H1 (cell line): Measurements from ENCODE around the gene ANGEL2.

ENCODE experiments used
- BCL11A ChIP-seq, 2 experiments: IDR thresholded peaks; one replicate each; pipeline ENCODE4 v1.6.1; 2011; ENCODE audit warnings: low read depth in 2 of 2, low read length in 2 of 2, mild to moderate bottlenecking in 2 of 2
- MAFK ChIP-seq: IDR thresholded peaks from 2 replicates; pipeline ENCODE4 v1.6.1; 2012; ENCODE audit warnings: low read depth, mild to moderate bottlenecking, improper control_type of control experiment, low read length
- POLR2A ChIP-seq, 2 experiments: IDR thresholded peaks; 1 replicate in 1 of 2; 2 replicates in 1 of 2; pipeline ENCODE4 v1.6.1; 2011; ENCODE audit warnings: low read depth in 2 of 2, low read length in 2 of 2, mild to moderate bottlenecking in 2 of 2; ENCODE audit errors: control extremely low read depth in 1 of 2
- ZNF274 ChIP-seq: IDR thresholded peaks from 2 replicates; pipeline ENCODE4 v1.7.0; 2012; ENCODE audit warnings: low read length, borderline replicate concordance; ENCODE audit errors: extremely low read depth
- TF ChIP-seq, protein P1 (sequence below): IDR thresholded peaks from 2 replicates; pipeline ENCODE4 v1.6.1; 2012; ENCODE audit warnings: inconsistent platforms
- TF ChIP-seq, protein P2 (sequence below), 3 experiments: IDR thresholded peaks; 1 replicate in 2 of 3; 2 replicates in 1 of 3; pipeline versions ENCODE4 v1.5.1 to v1.6.1; 2011; ENCODE audit warnings: low read length in 3 of 3, mild to moderate bottlenecking in 3 of 3, inconsistent platforms in 2 of 3, low read depth in 1 of 3, moderate library complexity in 1 of 3; ENCODE audit not compliant: insufficient read depth in 1 of 3; ENCODE audit errors: control extremely low read depth in 1 of 3
- TF ChIP-seq, protein P3 (sequence below): IDR thresholded peaks from 2 replicates; pipeline ENCODE4 v1.6.1; 2012; ENCODE audit warnings: low read length, inconsistent platforms

DNA sequence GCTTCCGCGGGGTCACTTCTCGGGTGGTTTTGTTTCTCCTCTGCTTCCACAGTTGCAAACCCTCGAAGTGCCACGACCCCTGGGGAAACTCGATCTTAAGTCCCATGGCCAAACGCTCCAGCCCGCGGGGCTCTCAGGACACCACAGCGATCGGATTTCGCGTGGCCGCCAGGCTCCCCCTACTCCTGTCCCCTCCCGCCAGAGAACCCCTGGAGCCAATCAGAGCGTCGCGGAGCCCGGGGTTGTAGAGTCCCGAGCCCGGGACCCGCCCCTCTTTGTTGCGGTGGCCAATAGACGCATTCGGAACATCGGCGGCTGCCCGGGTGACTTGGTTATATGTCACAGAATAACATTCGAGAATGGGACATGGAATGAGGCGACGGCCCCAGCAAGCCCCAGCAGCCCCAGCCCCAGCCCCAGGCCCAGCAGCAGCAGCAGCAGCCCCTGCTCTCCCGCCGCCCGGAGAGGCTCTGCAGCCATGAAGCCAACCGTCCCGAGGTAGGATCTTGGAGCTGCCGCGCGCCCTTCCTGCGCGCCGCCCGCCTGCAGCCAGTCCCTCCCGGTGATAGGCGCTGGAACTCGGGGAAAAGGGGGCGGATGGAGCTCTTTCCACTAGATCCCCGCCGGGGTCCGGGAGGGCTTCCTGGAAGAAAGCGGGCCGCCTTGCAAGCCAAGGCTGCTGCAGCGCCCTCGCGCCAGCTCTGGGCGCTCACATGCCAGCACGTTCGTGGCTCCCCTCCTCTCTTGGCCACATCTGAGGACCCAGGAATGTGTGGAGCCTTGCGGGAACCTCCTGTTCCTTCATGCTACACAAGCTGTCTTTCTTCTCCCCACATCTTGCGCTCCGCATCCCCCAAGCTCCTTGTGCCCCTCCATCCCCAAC is 65.2 kb downstream of the ANGEL2 start, which contains the start of gene VASH2:
- TF ChIP-seq MAFK (no peak), BCL11A (IDR thresholded peaks at IDR 0.05; ENCODE audit: low read depth in 2 of 2, low read length in 2 of 2) (no peak), ZNF274 (no peak), POLR2A (IDR thresholded peaks at IDR 0.05; ENCODE audit: control extremely low read depth in 1 of 2, low read depth in 2 of 2, low read length in 2 of 2) (peak in 1 of 2 experiments; percentile 31; a peak in 1 of 3 replicates)
- TF ChIP-seq, protein P1, sequence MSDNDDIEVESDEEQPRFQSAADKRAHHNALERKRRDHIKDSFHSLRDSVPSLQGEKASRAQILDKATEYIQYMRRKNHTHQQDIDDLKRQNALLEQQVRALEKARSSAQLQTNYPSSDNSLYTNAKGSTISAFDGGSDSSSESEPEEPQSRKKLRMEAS, result peak; percentile 37; the same call in 1 of the 2 replicates
- TF ChIP-seq, protein P2, sequence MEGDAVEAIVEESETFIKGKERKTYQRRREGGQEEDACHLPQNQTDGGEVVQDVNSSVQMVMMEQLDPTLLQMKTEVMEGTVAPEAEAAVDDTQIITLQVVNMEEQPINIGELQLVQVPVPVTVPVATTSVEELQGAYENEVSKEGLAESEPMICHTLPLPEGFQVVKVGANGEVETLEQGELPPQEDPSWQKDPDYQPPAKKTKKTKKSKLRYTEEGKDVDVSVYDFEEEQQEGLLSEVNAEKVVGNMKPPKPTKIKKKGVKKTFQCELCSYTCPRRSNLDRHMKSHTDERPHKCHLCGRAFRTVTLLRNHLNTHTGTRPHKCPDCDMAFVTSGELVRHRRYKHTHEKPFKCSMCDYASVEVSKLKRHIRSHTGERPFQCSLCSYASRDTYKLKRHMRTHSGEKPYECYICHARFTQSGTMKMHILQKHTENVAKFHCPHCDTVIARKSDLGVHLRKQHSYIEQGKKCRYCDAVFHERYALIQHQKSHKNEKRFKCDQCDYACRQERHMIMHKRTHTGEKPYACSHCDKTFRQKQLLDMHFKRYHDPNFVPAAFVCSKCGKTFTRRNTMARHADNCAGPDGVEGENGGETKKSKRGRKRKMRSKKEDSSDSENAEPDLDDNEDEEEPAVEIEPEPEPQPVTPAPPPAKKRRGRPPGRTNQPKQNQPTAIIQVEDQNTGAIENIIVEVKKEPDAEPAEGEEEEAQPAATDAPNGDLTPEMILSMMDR (IDR thresholded peaks at IDR 0.05; ENCODE audit: control extremely low read depth in 1 of 3, insufficient read depth in 1 of 3, low read depth in 1 of 3, low read length in 3 of 3), result no peak
- TF ChIP-seq, protein P3, sequence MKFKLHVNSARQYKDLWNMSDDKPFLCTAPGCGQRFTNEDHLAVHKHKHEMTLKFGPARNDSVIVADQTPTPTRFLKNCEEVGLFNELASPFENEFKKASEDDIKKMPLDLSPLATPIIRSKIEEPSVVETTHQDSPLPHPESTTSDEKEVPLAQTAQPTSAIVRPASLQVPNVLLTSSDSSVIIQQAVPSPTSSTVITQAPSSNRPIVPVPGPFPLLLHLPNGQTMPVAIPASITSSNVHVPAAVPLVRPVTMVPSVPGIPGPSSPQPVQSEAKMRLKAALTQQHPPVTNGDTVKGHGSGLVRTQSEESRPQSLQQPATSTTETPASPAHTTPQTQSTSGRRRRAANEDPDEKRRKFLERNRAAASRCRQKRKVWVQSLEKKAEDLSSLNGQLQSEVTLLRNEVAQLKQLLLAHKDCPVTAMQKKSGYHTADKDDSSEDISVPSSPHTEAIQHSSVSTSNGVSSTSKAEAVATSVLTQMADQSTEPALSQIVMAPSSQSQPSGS, result no peak
